Measurements from ENCODE around the gene RAB25.

DNA sequence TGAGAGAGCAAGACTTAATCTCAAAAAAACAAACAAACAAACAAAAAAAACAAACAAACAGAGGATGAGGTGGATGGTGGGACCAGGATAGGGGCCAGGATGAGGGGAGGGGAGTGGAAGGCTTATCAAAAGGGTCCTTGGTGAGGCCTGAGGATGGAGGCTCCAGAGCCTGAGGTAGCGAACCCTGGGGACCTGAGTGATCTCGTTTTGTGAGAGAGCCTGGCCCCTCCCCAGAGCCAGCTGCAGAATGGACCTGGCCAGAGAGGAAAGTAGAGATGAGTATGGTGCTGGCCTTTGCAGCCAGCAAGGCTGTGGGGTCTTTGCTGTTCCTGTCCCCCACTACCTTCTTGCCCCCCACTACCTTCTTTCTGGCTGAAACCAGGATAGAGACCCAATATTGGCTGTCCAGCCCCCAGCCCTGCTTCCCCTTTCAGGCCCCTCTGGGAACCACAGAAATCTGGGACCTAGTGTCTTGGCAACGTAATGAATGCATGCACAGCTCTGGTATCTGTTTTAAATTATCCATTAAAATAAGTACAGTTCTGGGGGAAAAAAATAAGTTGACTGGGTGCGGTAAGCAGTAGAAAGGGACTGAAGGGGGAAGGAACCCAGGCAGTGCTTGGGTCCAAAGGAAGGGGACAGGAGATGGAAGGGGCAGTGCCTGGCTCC, 52.5 kb downstream of the RAB25 start:
- TF ChIP-seq, protein P1, sequence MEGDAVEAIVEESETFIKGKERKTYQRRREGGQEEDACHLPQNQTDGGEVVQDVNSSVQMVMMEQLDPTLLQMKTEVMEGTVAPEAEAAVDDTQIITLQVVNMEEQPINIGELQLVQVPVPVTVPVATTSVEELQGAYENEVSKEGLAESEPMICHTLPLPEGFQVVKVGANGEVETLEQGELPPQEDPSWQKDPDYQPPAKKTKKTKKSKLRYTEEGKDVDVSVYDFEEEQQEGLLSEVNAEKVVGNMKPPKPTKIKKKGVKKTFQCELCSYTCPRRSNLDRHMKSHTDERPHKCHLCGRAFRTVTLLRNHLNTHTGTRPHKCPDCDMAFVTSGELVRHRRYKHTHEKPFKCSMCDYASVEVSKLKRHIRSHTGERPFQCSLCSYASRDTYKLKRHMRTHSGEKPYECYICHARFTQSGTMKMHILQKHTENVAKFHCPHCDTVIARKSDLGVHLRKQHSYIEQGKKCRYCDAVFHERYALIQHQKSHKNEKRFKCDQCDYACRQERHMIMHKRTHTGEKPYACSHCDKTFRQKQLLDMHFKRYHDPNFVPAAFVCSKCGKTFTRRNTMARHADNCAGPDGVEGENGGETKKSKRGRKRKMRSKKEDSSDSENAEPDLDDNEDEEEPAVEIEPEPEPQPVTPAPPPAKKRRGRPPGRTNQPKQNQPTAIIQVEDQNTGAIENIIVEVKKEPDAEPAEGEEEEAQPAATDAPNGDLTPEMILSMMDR (conservative IDR thresholded peaks at IDR 0.05; ENCODE audit: low read length): no peak
- no peak for TF ChIP-seq EZH2phosphoT487 (IDR thresholded peaks at IDR 0.05; ENCODE audit: borderline replicate concordance, low read depth, low read length)
